Measurements from ENCODE around the gene TEX38. TPM values are rescaled to one million over a fixed set of nuclear protein-coding genes. Genes with fewer than 3 reads are reported as not detected.

The TEX38 gene
- total RNA-seq, 1 experiment from 2014 or later: 0.47 TPM

DNA sequence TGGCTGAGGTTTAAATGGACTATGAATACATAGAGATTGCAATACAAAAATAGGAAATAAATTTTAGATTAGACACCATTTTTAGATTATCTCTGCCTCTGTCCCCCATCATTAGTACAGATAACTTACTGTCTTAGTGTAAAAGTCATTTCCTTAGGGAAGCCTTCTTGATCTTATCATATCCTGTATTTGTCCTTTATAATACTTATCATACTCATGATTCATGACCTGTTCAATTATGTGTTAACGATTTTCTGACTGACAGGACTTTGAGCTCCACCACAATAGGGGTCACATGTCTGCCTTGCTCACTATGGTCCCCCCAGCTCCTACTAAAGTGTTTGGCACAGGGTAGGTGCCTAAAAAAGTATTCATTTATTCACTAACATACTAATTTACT, 14.6 kb downstream of the TEX38 start (continued):
- TF ChIP-seq, protein P1, sequence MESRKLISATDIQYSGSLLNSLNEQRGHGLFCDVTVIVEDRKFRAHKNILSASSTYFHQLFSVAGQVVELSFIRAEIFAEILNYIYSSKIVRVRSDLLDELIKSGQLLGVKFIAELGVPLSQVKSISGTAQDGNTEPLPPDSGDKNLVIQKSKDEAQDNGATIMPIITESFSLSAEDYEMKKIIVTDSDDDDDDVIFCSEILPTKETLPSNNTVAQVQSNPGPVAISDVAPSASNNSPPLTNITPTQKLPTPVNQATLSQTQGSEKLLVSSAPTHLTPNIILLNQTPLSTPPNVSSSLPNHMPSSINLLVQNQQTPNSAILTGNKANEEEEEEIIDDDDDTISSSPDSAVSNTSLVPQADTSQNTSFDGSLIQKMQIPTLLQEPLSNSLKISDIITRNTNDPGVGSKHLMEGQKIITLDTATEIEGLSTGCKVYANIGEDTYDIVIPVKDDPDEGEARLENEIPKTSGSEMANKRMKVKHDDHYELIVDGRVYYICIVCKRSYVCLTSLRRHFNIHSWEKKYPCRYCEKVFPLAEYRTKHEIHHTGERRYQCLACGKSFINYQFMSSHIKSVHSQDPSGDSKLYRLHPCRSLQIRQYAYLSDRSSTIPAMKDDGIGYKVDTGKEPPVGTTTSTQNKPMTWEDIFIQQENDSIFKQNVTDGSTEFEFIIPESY (IDR thresholded peaks at IDR 0.05; ENCODE audit: extremely low read depth, insufficient replicate concordance, low read length): no peak
- no peak for TF ChIP-seq POLR2A (IDR thresholded peaks at IDR 0.05; ENCODE audit: borderline replicate concordance, extremely low read depth, insufficient read depth, insufficient read length)
- no peak for TF ChIP-seq POLR2AphosphoS5 (IDR thresholded peaks at IDR 0.05; ENCODE audit: low read depth, low read length)
- TF ChIP-seq CEBPB (IDR thresholded peaks at IDR 0.05; ENCODE audit: low read depth): no peak
- no peak for TF ChIP-seq TCF7L2 (IDR thresholded peaks at IDR 0.05; ENCODE audit: borderline replicate concordance, extremely low read depth, insufficient read depth, insufficient read length)
- no peak for TF ChIP-seq ZNF274 (IDR thresholded peaks at IDR 0.05; ENCODE audit: low read depth, low read length)

DNA sequence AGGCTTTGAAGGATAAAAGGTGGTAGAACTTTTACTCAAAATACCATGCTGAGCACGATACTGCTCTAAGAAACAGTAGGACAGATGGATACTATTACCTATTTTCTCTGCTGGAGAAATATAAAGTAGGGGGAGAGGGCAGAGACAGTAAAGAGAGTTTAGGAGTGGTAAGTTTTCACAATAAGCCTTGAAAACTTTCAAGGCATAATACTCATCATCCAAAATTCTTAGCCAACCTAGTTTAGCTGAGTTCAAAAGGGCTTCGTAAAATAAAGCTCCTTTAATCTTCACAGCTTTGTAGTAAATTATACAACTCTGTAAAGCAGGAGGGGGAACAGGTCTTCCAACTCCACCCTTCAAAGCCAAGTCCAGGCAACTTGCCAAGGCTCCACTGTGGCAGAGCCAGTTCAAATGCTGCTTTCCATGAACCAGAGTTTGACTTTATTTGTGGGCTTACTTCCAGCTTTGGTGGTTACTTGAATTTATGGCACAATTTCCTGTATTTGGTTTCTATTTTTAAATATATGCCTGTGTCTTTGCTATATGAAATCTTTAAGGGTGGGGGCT, 15.5 kb downstream of the TEX38 start:
- BruUV-seq (replicated peaks): no TSS peak

More for the DNA sequence above, 15.5 kb downstream of the TEX38 start:
- DNase-seq (ENCODE audit: low read depth, low spot score): no peak
- Histone ChIP-seq H3K4me1 (ENCODE audit: control insufficient read depth in 1 of 2, insufficient read depth in 2 of 2, low read length in 2 of 2) (peaks cover 0 to 9% of the 10 kb centered on the region in 2 experiments; a peak in 1 of 4 replicates), H3K9me3 (ENCODE audit: control insufficient read depth in 1 of 2, insufficient read depth in 1 of 2, low read depth in 1 of 2, low read length in 2 of 2) (no peaks in the 10 kb centered on the region), H2AFZ (ENCODE audit: low read depth, low read length, poor library complexity, severe bottlenecking) (no peak overlapping the region), H3K9ac (ENCODE audit: low read length) (no peak overlapping the region), H3K4me2 (ENCODE audit: low read length) (no peak overlapping the region), H3K36me3 (ENCODE audit: control insufficient read depth in 1 of 2, insufficient read depth in 2 of 2, low read length in 2 of 2) (peaks cover 40 to 52% of the 10 kb centered on the region in 2 experiments; a peak in 3 of 4 replicates), H3K27me3 (ENCODE audit: insufficient read depth, low read length) (no peaks in the 10 kb centered on the region), H3K9me2 (ENCODE audit: insufficient read depth) (no peaks in the 10 kb centered on the region), H4K20me1 (ENCODE audit: insufficient read depth) (no peaks in the 10 kb centered on the region), H3K4me3 (replicated peaks in 1 of 2; ENCODE audit: low read depth in 1 of 2, low read length in 2 of 2) (no peak overlapping the region), H3K27ac (ENCODE audit: low read depth, low read length) (no peak overlapping the region), H3K79me2 (ENCODE audit: insufficient read depth, low read length) (no peaks in the 10 kb centered on the region)
- RAD21 ChIA-PET (ENCODE audit: low non-redundant PET in 1 of 2, low total read pairs in 2 of 2, uncharacterized antibody in 2 of 2, unreplicated experiment in 2 of 2): no interaction called here
- POLR2A ChIA-PET: no interaction called here
- intact Hi-C loops (cut with micrococcal nuclease): no loop called here
- no peak for ATAC-seq
- CTCF ChIA-PET: no interaction called here
- TF ChIP-seq, protein P2, sequence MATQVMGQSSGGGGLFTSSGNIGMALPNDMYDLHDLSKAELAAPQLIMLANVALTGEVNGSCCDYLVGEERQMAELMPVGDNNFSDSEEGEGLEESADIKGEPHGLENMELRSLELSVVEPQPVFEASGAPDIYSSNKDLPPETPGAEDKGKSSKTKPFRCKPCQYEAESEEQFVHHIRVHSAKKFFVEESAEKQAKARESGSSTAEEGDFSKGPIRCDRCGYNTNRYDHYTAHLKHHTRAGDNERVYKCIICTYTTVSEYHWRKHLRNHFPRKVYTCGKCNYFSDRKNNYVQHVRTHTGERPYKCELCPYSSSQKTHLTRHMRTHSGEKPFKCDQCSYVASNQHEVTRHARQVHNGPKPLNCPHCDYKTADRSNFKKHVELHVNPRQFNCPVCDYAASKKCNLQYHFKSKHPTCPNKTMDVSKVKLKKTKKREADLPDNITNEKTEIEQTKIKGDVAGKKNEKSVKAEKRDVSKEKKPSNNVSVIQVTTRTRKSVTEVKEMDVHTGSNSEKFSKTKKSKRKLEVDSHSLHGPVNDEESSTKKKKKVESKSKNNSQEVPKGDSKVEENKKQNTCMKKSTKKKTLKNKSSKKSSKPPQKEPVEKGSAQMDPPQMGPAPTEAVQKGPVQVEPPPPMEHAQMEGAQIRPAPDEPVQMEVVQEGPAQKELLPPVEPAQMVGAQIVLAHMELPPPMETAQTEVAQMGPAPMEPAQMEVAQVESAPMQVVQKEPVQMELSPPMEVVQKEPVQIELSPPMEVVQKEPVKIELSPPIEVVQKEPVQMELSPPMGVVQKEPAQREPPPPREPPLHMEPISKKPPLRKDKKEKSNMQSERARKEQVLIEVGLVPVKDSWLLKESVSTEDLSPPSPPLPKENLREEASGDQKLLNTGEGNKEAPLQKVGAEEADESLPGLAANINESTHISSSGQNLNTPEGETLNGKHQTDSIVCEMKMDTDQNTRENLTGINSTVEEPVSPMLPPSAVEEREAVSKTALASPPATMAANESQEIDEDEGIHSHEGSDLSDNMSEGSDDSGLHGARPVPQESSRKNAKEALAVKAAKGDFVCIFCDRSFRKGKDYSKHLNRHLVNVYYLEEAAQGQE (IDR thresholded peaks at IDR 0.05; ENCODE audit: low read depth): no peak
- peak; percentile 17 for TF ChIP-seq TCF7L2 (IDR thresholded peaks at IDR 0.05; ENCODE audit: borderline replicate concordance, extremely low read depth, insufficient read depth, insufficient read length)
- TF ChIP-seq, protein P3, sequence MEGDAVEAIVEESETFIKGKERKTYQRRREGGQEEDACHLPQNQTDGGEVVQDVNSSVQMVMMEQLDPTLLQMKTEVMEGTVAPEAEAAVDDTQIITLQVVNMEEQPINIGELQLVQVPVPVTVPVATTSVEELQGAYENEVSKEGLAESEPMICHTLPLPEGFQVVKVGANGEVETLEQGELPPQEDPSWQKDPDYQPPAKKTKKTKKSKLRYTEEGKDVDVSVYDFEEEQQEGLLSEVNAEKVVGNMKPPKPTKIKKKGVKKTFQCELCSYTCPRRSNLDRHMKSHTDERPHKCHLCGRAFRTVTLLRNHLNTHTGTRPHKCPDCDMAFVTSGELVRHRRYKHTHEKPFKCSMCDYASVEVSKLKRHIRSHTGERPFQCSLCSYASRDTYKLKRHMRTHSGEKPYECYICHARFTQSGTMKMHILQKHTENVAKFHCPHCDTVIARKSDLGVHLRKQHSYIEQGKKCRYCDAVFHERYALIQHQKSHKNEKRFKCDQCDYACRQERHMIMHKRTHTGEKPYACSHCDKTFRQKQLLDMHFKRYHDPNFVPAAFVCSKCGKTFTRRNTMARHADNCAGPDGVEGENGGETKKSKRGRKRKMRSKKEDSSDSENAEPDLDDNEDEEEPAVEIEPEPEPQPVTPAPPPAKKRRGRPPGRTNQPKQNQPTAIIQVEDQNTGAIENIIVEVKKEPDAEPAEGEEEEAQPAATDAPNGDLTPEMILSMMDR (IDR thresholded peaks at IDR 0.05 in 2 of 3, conservative IDR thresholded peaks at IDR 0.05 in 1 of 3; ENCODE audit: borderline replicate concordance in 1 of 3, insufficient read depth in 1 of 3, low read depth in 2 of 3, low read length in 2 of 3): no peak
